Muscle of back (tissue), 13 donors: ENCODE data around the gene KATNBL1. TPM values are rescaled to one million over a fixed set of nuclear protein-coding genes. Genes with fewer than 3 reads are reported as not detected.
A peak's percentile ranks its signal among the peaks of the same experiment; 100 is the strongest.

Experiments used
- DNase-seq, 3 donors: peaks; one replicate each; pipeline versions ENCODE4 v3.0.0 to v3.0.0-alpha.2; 2013
- long read RNA-seq, 9 donors: transcript quantifications; one replicate each; lab custom pipeline, GENCODE V29; 2026
- polyA plus RNA-seq, 10 donors: library from polyadenylated mRNA; unstranded; fragments of 120-200 nt; gene quantifications; one replicate each; pipeline ENCODE4 v1.2.1, GENCODE V29; 2013; ENCODE audit not compliant: insufficient read length in 10 of 10

Gene KATNBL1
- 100 to 1,000 TPM in 5 of 10 donors, 10 to 100 TPM in 5; 59.8 to 146 (median 97.4) TPM for polyA plus RNA-seq
- long read RNA-seq, donor 1, transcript KATNBL1-205 (2 exons, 739 nt), result minor isoform, 6 of 17 reads
- long read RNA-seq, donor 1, transcript KATNBL1-201 (10 exons, 2,723 nt), result major isoform, 8 of 17 reads
- long read RNA-seq, donor 1, partial matches to known transcripts, result 0 of 17 reads
- long read RNA-seq, donor 1, other reads (novel, unspliced or antisense), result 0 of 17 reads
- long read RNA-seq, donor 2, transcript KATNBL1-201 (10 exons, 2,723 nt), result major isoform, 13 of 21 reads
- long read RNA-seq, donor 2, partial matches to known transcripts, result 0 of 21 reads
- long read RNA-seq, donor 2, other reads (novel, unspliced or antisense), result 0 of 21 reads
- long read RNA-seq, donor 3, result 0 reads
- long read RNA-seq, donor 4, transcript KATNBL1-201 (10 exons, 2,723 nt), result major isoform, 5 of 8 reads
- long read RNA-seq, donor 4, partial matches to known transcripts, result 0 of 8 reads
- long read RNA-seq, donor 4, other reads (novel, unspliced or antisense), result 0 of 8 reads
- long read RNA-seq, donor 5, transcript KATNBL1-201 (10 exons, 2,723 nt), result major isoform, 7 of 16 reads
- long read RNA-seq, donor 5, partial matches to known transcripts, result 6 of 16 reads
- long read RNA-seq, donor 5, other reads (novel, unspliced or antisense), result 0 of 16 reads
- long read RNA-seq, donor 6, transcript KATNBL1-201 (10 exons, 2,723 nt), result major isoform, 13 of 17 reads
- long read RNA-seq, donor 6, partial matches to known transcripts, result 0 of 17 reads
- long read RNA-seq, donor 6, other reads (novel, unspliced or antisense), result 0 of 17 reads
- long read RNA-seq, donor 7, transcript KATNBL1-214 (5 exons, 924 nt), result minor isoform, 5 of 16 reads
- long read RNA-seq, donor 7, transcript KATNBL1-201 (10 exons, 2,723 nt), result major isoform, 6 of 16 reads
- long read RNA-seq, donor 7, partial matches to known transcripts, result 0 of 16 reads
- long read RNA-seq, donor 7, other reads (novel, unspliced or antisense), result 0 of 16 reads
- long read RNA-seq, donor 8, transcript KATNBL1-201 (10 exons, 2,723 nt), result major isoform, 11 of 15 reads
- long read RNA-seq, donor 8, partial matches to known transcripts, result 0 of 15 reads
- long read RNA-seq, donor 8, other reads (novel, unspliced or antisense), result 0 of 15 reads
- long read RNA-seq, donor 9, partial matches to known transcripts, result 0 of 2 reads
- long read RNA-seq, donor 9, other reads (novel, unspliced or antisense), result 0 of 2 reads

- DNase-seq, result peak; percentile 94 to 97 (median 97)
Measured at GRCh38 chr15:34209421-34210282, at the start of gene KATNBL1. KATNBL1 (minus strand) TSS chr15:34210096; CDS start chr15:34163676, 46,420 bp downstream.

- DNase-seq, result no peak
Measured at GRCh38 chr15:34259566-34259965, 49.7 kb upstream of the KATNBL1 start.

- no peak for DNase-seq
Measured at GRCh38 chr15:34258151-34258550, 48.3 kb upstream of the KATNBL1 start.

- no peak for DNase-seq
Measured at GRCh38 chr15:34252545-34252944, 42.6 kb upstream of the KATNBL1 start.

- no peak for DNase-seq
Measured at GRCh38 chr15:34248190-34248589, 38.3 kb upstream of the KATNBL1 start.

- no peak for DNase-seq
Measured at GRCh38 chr15:34246276-34246976, 36.5 kb upstream of the KATNBL1 start.

- no peak for DNase-seq
Measured at GRCh38 chr15:34243226-34243625, 33.3 kb upstream of the KATNBL1 start.

- no peak for DNase-seq
Measured at GRCh38 chr15:34242331-34242710, 32.4 kb upstream of the KATNBL1 start.

- DNase-seq, result peak in 2 of 3 donors; percentile 11 to 24
Measured at GRCh38 chr15:34241376-34242330, 31.8 kb upstream of the KATNBL1 start.

- no peak for DNase-seq
Measured at GRCh38 chr15:34240537-34240936, 30.6 kb upstream of the KATNBL1 start.

GRCh38 chr15:34239151-34239808, 29.4 kb upstream of the KATNBL1 start:
- peak in 1 of 3 donors; percentile 78 for DNase-seq

GRCh38 chr15:34233614-34234013, 23.7 kb upstream of the KATNBL1 start:
- no peak for DNase-seq

GRCh38 chr15:34223904-34224596, 14.2 kb upstream of the KATNBL1 start:
- DNase-seq, result peak in 1 of 3 donors; percentile 46

- peak in 1 of 3 donors; percentile 24 for DNase-seq
Measured at GRCh38 chr15:34217587-34218225, 7.8 kb upstream of the KATNBL1 start.

- no peak for DNase-seq
Measured at GRCh38 chr15:34216527-34217270, 6.8 kb upstream of the KATNBL1 start.

GRCh38 chr15:34214135-34214534, 4.2 kb upstream of the KATNBL1 start:
- no peak for DNase-seq
